Thyroid gland (tissue), 4 donors: ENCODE data around the gene ASXL1. TPM values are rescaled to one million over a fixed set of nuclear protein-coding genes. Genes with fewer than 3 reads are reported as not detected.
A peak's percentile ranks its signal among the peaks of the same experiment; 100 is the strongest.

ENCODE experiments used
- DNase-seq, 2 donors: peaks; one replicate each; pipeline ENCODE4 v3.0.0-alpha.2; 2019
- H3K27ac ChIP-seq, 3 donors: fragments of 200-600 bp; sonication (generic); 1 replicate in 2 of 3; 2 replicates in 1 of 3; pipeline ENCODE4 v1.5.1; 2016 to 2019; ENCODE audit warnings: mild to moderate bottlenecking in 1 of 3, moderate library complexity in 1 of 3
- H3K27me3 ChIP-seq: fragments of 200-600 bp; sonication (generic); one replicate; pipeline ENCODE4 v1.5.1; 2019
- H3K36me3 ChIP-seq, 2 donors: fragments of 200-600 bp; sonication (generic); one replicate each; pipeline ENCODE4 v1.5.1; 2016 to 2019
- H3K4me1 ChIP-seq, 2 donors: fragments of 200-600 bp; sonication (generic); one replicate each; pipeline ENCODE4 v1.5.1; 2017 to 2019
- H3K4me3 ChIP-seq, 3 donors: fragments of 200-600 bp; sonication (generic); replicated peaks in 1 of 3; 1 replicate in 2 of 3; 2 replicates in 1 of 3; pipeline ENCODE4 v1.5.1; 2016; ENCODE audit warnings: mild to moderate bottlenecking in 1 of 3
- H3K9me3 ChIP-seq: fragments of 200-600 bp; sonication (generic); one replicate; pipeline ENCODE4 v1.5.1; 2017
- CTCF ChIP-seq, 6 experiments: fragments of 200-600 bp in 3 of 6; fragments of 450-650 bp in 3 of 6; sonication (generic) in 3 of 6; IDR thresholded peaks; one replicate each; pipeline ENCODE4 v1.5.1; 2016 to 2019; ENCODE audit warnings: antibody characterized with exemption in 6 of 6, mild to moderate bottlenecking in 2 of 6, inconsistent platforms in 1 of 6, moderate library complexity in 1 of 6
- POLR2A ChIP-seq, 2 donors: fragments of 450-650 bp; IDR thresholded peaks; one replicate each; pipeline ENCODE4 v1.6.1; 2017; ENCODE audit warnings: antibody characterized with exemption in 2 of 2, mild to moderate bottlenecking in 2 of 2, moderate library complexity in 1 of 2
- WGBS, 2 donors: methylation state at CpG; one replicate each; pipeline ENCODE4 v1.1.5; 2017; 5-methylcytosine and 5-hydroxymethylcytosine counted together
- intact Hi-C: fragments of 100-400 bp; cut with DNase I; formaldehyde crosslinking; loops from one replicate; pipeline ENCODE4 v1.15.1; 2023
- total RNA-seq, 4 donors: library from RNA; depleted of rRNA; stranded (reverse); fragments of >200 nt; gene quantifications; one replicate each; pipeline ENCODE4 v1.2.3, GENCODE V29; 2016

ASXL1 gene
- 100 to 1,000 TPM in 1 of 4 donors, 10 to 100 TPM in 3; 62.1 to 155 (median 67.5) TPM for total RNA-seq

DNA sequence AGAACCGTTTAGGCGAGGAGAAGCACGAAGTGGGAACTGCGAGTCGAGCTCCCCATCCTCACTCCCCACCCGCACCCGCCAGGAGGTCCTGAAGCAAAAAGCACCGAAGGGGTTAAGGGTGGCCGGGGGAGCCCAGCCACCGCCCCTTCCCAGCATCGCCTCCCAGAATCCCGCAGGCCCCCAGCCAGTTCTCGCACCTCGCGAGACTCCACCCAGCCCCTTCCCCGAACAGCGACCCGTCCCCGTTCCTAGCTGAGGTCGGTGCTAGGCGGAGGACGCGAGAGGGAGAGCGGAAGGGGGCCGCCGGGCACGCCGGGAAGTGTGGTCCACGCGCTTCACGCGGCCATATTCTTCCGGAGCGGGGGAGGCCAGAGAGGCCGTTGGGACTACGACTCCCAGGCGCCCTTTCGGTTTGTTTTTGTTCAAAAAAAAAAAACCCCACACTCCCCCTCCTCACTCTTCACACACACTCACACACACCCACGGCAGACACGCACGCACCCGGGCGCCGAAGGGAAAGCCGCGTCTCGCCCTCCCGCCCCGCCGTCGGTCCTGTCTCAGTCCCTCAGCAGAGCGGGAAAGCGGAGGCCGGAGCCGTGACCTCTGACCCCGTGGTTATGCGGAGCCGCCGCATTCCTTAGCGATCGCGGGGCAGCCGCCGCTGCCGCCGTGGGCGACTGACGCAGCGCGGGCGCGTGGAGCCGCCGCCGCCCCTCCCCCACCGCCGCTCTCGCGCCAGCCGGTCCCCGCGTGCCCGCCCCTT is at the start of gene ASXL1:
TSS of gene ASXL1 (plus strand) at position 463 of the 763 bp plus-strand sequence. CDS start 445 bp downstream, outside the sequence.
- intact Hi-C loops = loop anchor here (5.0 to 10.0 kb wide), 2 partner anchors 97 to 124 kb away; no protein-coding TSS in a partner anchor
- WGBS, 2 donors = 0% methylated on average over 32 to 40 of the region's 83 CpGs
- peak; percentile 97 to 98 for DNase-seq
- TF ChIP-seq POLR2A (IDR thresholded peaks at IDR 0.05) (peak in 1 of 2 donors; percentile 64), CTCF (IDR thresholded peaks at IDR 0.05) (peak in 1 of 6 experiments; percentile 24)
- Histone ChIP-seq H3K4me3 (peak within 1 kb of the TSS; percentile 45 to 89 (median 58)), H3K9me3 (no peaks in the 10 kb centered on the region), H3K27ac (peak within 1 kb of the TSS; percentile 95 to 97 (median 96)), H3K27me3 (no peaks in the 10 kb centered on the region), H3K36me3 (no peaks in the 10 kb centered on the region), H3K4me1 (peaks cover 30 to 37% of the 10 kb centered on the region in 2 donors)

DNA sequence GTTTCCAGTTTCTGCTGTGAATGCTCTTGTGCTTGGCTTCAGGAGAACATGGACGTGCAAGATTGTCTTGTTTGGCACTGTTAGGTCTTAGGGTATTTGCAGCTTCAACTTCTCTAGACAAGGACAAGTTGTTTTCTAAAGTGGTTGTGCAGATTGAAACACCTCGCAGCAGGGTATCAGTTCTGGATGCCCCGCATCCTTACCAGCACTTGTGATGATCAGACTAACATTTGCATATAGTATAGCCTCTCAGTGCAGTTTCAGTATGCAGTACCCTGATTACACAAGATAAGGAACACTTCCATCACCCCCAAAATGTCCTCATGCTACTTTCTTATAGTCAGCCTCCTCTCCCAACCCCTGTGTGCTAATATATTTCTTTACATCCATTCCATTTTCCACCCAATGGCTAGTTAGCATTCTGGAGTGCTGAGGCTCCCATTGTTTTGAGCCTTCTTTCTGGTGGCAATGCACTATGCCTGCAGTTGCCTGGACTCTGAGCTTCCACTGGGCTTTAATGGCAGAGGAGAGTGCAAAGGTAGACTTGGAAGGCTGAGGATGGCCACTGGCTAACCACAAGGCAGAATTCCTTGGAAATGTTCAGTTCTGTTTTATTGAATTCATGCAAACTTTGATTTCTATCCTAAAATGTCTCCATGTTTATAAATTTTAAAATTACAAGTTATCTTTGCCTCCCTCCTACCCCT is 45.3 kb upstream of the ASXL1 start:
- H3K27ac ChIP-seq = no peak overlapping the region
- intact Hi-C loops = no loop called here
- H3K27me3 ChIP-seq = no peaks in the 10 kb centered on the region
- no peaks in the 10 kb centered on the region for H3K9me3 ChIP-seq
- no peak for DNase-seq
- WGBS, 2 donors = 56 to 85% methylated on average over 3 of the region's 3 CpGs
- H3K4me3 ChIP-seq = no peak overlapping the region
- H3K36me3 ChIP-seq = peaks cover 4 to 20% of the 10 kb centered on the region in 2 donors
- no peaks in the 10 kb centered on the region for H3K4me1 ChIP-seq
- TF ChIP-seq CTCF (IDR thresholded peaks at IDR 0.05) (no peak), POLR2A (IDR thresholded peaks at IDR 0.05) (no peak)

DNA sequence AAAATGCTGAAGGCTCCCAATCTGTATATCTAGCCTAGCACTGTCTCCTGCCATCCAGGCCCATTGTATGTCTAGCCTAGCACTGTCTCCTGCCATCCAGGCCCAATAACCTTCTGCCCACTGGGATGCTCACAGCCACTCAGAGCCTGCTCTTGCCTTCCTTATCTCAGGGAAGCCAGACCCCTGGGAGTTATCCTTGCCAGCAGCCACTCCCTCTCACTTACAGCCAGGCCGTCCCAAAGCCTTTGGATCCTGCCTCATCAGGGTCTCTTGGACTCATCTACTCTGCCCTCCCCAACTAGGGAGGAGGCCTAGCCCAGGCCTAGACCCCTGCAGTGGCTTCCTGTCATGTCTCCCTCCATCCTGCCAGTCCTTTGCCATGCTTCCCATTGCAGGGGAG is 43.4 kb upstream of the ASXL1 start:
- no peaks in the 10 kb centered on the region for H3K9me3 ChIP-seq
- peaks cover 4 to 24% of the 10 kb centered on the region in 2 donors for H3K36me3 ChIP-seq
- H3K27me3 ChIP-seq = no peaks in the 10 kb centered on the region
- intact Hi-C loops = no loop called here
- no peaks in the 10 kb centered on the region for H3K4me1 ChIP-seq
- TF ChIP-seq POLR2A (IDR thresholded peaks at IDR 0.05) (no peak), CTCF (IDR thresholded peaks at IDR 0.05) (no peak)
- no peak overlapping the region for H3K27ac ChIP-seq
- WGBS, 2 donors = 67 to 100% methylated on average over 1 of the region's 1 CpG
- no peak for DNase-seq
- no peak overlapping the region for H3K4me3 ChIP-seq

DNA sequence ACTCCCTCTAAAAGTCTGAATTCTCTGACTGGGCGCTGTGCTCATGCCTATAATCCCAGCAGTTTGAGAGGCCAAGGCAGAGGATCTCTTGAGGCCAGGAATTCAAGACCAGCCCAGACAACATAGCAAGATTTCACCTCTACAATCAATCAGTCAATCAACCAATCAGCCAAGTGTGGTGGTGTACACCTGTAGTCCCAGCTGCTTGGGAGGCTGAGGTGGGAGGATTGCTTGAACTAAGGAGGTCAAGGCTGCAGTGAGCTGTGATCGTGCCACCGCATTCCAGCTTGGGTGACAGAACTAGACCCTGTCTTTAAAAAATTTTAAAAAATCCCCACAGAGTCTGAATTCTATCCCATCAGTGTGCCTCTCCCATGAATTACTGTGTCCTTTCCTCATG is 42.7 kb upstream of the ASXL1 start:
- H3K4me1 ChIP-seq = no peaks in the 10 kb centered on the region
- H3K27me3 ChIP-seq = no peaks in the 10 kb centered on the region
- WGBS, 2 donors = 100% methylated on average over 3 of the region's 3 CpGs
- intact Hi-C loops = no loop called here
- H3K9me3 ChIP-seq = no peaks in the 10 kb centered on the region
- H3K27ac ChIP-seq = no peak overlapping the region
- TF ChIP-seq CTCF (IDR thresholded peaks at IDR 0.05) (no peak), POLR2A (IDR thresholded peaks at IDR 0.05) (no peak)
- no peak for DNase-seq
- H3K36me3 ChIP-seq = peaks cover 4 to 18% of the 10 kb centered on the region in 2 donors
- H3K4me3 ChIP-seq = no peak overlapping the region

DNA sequence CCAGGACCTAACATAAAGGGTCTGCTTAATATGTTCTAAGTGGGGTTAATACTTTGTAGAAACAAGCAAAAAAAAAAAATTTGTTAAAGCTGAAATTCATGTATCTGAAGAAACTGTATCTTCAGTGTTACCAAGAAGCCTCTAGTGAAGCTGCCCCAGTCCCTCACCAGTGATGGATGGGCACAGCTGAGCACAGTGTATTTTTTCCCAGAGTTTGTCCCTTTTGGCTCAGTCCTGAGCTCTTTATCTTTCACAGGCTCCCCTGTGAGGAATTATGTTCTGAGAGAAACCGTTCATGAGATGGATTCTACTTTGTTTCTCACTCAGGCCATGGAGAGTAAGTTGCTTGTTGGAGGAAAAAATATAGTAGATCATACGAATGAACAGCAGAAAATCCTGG is 42.2 kb upstream of the ASXL1 start:
- TF ChIP-seq CTCF (IDR thresholded peaks at IDR 0.05) (no peak), POLR2A (IDR thresholded peaks at IDR 0.05) (no peak)
- 78 to 87% methylated on average over 2 of the region's 2 CpGs for WGBS, 2 donors
- H3K36me3 ChIP-seq = peaks cover 4 to 15% of the 10 kb centered on the region in 2 donors

More for the DNA sequence above, 42.2 kb upstream of the ASXL1 start:
- no peak for DNase-seq
- H3K4me1 ChIP-seq = no peaks in the 10 kb centered on the region
- intact Hi-C loops = no loop called here
- no peak overlapping the region for H3K4me3 ChIP-seq
- H3K9me3 ChIP-seq = no peaks in the 10 kb centered on the region
- no peak overlapping the region for H3K27ac ChIP-seq
- H3K27me3 ChIP-seq = no peaks in the 10 kb centered on the region
